Fibroblast of pulmonary artery (primary cell): ENCODE data around the gene ATP13A1.

Experiments
- DNase-seq: peaks from one replicate; pipeline ENCODE4 v3.0.0-alpha.2; 2010; ENCODE audit warnings: low read depth
- H3K4me3 ChIP-seq: replicated peaks from 2 replicates; pipeline ENCODE4 v1.5.1; 2011; ENCODE audit warnings: low read depth, mild to moderate bottlenecking, control low read depth, low read length, moderate library complexity
- TF ChIP-seq, protein P1 (sequence below): IDR thresholded peaks from 2 replicates; pipeline ENCODE4 v1.5.1; 2011; ENCODE audit warnings: mild to moderate bottlenecking, control low read depth, low read length, inconsistent platforms; ENCODE audit errors: missing control alignments

ATP13A1 gene

DNA sequence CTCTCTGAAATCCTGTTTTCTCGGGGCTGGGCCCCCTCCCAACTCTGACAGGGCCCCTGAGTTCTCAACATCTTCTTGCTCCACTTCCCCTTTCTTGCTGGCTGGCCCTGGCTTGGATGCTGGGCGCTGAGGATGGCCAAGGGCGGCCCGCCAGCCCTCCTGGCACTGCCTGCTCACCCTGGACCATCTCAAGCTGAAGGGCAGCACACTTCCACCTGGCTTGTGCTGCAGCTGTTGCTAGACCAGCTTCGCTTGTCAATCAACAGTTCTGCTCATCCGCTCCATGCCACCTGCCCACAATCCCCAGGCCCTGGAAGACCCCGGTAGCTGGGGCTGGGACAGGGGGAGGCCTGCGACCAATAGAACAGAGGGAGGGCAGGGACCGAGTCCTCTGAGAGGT is 13.1 kb downstream of the ATP13A1 start:
- no peak overlapping the region for H3K4me3 ChIP-seq
- TF ChIP-seq, protein P1, sequence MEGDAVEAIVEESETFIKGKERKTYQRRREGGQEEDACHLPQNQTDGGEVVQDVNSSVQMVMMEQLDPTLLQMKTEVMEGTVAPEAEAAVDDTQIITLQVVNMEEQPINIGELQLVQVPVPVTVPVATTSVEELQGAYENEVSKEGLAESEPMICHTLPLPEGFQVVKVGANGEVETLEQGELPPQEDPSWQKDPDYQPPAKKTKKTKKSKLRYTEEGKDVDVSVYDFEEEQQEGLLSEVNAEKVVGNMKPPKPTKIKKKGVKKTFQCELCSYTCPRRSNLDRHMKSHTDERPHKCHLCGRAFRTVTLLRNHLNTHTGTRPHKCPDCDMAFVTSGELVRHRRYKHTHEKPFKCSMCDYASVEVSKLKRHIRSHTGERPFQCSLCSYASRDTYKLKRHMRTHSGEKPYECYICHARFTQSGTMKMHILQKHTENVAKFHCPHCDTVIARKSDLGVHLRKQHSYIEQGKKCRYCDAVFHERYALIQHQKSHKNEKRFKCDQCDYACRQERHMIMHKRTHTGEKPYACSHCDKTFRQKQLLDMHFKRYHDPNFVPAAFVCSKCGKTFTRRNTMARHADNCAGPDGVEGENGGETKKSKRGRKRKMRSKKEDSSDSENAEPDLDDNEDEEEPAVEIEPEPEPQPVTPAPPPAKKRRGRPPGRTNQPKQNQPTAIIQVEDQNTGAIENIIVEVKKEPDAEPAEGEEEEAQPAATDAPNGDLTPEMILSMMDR, result no peak
- no peak for DNase-seq

DNA sequence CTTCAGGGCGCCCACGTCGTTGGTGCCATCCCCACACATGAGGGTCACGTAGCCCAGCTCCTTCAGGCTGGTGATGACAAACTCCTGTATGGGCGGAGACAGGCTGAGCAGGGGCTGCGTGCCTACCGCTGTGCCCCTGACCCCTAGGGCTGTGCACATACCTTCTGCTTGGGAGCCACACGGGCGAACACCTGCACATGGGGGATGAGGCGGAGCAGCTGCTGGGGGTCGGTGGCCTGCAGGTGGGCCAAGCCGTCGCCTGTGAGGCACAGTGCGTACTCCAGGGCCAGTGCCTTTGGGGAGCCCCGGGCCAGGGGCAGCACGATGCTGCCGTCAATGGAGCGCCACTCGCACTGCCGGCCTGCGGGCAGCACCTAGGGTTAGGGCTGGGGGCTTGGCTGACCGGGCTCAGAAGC is 13.9 kb downstream of the ATP13A1 start:
- no peak for DNase-seq
- TF ChIP-seq, protein P1, result no peak
- no peak overlapping the region for H3K4me3 ChIP-seq

DNA sequence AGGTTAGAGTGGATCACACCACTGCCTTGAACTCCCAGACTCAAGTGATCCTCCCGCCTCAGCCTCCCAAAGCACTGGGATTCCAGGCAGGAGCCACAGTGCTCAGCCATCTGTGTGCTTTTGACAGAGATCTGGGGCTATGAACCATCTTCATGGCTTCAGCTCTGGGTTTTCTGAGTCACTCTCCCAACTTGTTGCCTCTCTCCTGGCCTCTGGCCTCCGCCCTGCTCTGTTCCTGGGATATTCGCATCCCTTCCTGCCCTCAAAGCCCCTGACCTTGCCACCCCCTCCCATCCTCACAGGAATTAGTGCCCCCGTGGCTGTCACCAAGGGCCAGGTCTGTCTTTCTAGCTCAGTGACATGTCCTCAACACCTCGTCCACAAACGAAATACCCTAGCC is 14.3 kb downstream of the ATP13A1 start:
- DNase-seq, result no peak
- TF ChIP-seq, protein P1, result no peak
- no peak overlapping the region for H3K4me3 ChIP-seq

DNA sequence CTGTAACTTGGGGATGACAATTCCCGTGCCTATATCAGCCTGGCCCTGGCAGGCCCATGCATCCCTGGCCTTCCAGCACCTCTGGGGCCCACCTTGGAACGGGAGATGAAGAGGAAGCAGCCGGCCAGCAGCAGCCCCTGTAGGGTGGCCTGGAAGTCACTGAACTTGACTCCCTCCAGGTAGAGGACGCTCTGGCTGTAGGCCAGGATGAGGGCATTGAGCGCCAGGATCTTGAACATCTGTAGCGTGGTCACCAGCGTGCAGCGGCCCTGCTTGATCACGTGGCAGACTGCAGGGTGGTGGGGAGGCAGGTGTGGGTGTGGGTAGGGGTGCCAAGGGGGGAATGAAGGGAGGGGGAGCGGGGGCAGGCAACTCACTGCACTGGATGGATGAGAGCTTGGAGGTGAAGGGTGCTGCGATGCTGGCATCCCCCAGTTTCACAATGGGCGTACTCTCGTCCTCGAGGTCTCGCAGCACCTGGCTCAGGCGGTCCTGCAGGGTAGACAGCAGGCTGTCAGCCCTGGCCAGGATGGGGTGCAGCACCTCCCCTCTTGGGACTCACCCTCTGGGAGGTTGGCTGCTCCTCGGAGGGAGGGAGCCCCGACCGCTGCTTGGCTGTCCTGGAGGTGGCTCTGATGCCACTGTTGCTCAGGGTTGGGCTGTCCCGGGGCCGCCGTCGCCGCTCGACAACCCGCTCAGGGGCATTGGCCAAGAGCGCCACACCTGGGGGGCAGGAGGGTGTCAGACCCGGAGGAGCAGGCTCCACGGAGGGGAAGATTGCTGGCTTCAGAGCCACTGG is 16.2 kb downstream of the ATP13A1 start:
- TF ChIP-seq, protein P1, result no peak
- no peak for DNase-seq

DNA sequence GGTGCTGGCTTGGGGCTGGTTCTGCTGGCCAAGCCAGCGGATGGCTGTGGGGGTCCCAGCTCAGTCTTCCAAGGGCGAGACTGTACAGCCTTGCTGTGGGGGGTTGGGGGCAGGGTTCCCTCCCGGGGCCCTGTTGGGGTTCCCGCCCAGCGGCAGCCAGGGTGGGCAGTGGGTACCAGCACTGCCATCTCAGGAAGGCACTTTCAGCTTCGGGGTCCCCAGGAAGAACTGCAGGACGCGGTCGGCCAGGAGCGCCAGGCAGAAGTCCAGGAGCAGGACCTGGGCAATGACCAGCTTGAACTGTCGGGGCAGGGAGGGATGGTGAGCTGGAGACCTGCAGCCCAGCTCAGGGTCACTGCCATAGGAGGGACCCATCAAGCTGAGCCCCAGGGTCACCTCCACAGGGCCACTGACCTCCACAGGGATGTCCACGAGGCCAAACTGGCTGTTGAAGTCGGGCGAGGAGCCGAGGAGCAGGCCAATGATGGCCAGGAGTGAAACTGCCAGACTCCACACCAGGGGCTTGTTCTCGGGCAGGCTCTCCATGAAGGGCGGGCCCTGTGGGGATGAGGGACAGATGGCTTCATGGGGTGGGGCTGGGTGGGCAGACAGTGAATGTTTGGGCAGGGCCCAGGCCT is 18.1 kb downstream of the ATP13A1 start:
- TF ChIP-seq, protein P1, result no peak
- H3K4me3 ChIP-seq, result no peak overlapping the region
- DNase-seq, result no peak

More for the DNA sequence above, 16.2 kb downstream of the ATP13A1 start:
- H3K4me3 ChIP-seq, result no peak overlapping the region

DNA sequence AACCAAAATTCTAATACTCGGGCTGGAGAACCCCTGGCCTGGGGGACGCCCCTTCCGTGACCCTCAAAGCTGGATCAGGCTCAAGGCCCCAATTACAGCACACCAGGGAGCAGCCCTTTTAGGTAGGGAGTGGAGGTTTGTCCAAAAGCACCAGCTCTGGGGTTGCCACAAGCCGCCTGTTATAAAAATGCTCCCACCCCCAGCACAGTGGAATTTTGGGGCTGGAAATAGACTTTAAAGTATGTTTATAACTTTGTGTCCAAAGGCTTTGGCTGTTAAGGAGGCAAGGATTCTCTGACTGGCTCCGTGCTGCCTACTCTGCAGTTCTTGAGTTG is 19.5 kb downstream of the ATP13A1 start:
- DNase-seq, result no peak
- TF ChIP-seq, protein P1, result no peak
- H3K4me3 ChIP-seq, result peak overlapping the region; percentile 83
